HUES48 (cell line): ENCODE results near the gene BCLAF1.

Experiments
- H3K27ac ChIP-seq: one replicate; pipeline ENCODE4 v1.7.0; 2013; ENCODE audit warnings: low read depth, low read length, inconsistent platforms
- H3K27me3 ChIP-seq: 2 replicates; pipeline ENCODE4 v1.6.1; 2013; ENCODE audit warnings: mild to moderate bottlenecking, low read length; ENCODE audit not compliant: control insufficient read depth, insufficient read depth
- H3K36me3 ChIP-seq: 2 replicates; pipeline ENCODE4 v1.6.1; 2013; ENCODE audit warnings: low read length; ENCODE audit not compliant: control insufficient read depth, insufficient read depth
- H3K4me1 ChIP-seq: 2 replicates; pipeline ENCODE4 v1.6.1; 2013; ENCODE audit warnings: mild to moderate bottlenecking, low read length; ENCODE audit not compliant: control insufficient read depth, insufficient read depth
- H3K4me3 ChIP-seq: 2 replicates; pipeline ENCODE4 v1.5.1; 2013; ENCODE audit warnings: mild to moderate bottlenecking, low read depth, low read length
- H3K9ac ChIP-seq: 2 replicates; pipeline ENCODE4 v1.6.1; 2013; ENCODE audit warnings: mild to moderate bottlenecking, low read depth, low read length, moderate library complexity
- H3K9me3 ChIP-seq: 2 replicates; pipeline ENCODE4 v1.6.1; 2013; ENCODE audit warnings: low read length; ENCODE audit not compliant: control insufficient read depth, insufficient read depth

The BCLAF1 gene

DNA sequence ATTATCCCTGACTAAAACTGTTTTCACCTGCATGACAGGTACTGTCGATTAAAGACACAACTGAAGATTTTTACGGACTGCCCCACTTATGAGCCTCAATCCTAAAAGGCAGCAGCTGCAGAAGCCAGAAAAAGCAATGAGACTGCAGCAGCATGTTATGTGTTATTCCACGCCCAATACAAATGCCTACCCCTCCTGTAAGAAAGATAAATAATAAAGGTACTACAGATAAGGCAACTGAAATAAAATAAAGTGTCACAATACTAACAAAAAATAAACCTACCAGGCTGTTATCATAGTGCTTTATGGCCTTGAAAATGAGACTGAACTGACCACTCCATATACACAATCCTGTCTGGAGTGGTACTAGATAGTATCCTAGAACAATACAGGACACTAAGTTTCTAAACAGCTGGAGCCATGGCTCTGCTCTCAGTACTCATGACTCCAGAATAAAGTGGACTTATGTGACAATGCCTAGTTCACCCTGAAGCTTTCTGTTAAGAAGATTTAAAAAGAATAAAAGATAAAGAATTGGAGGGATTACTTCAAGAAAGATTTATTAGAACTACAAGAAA is 9.5 kb downstream of the BCLAF1 start:
- H3K9ac ChIP-seq: no peak overlapping the region
- H3K4me3 ChIP-seq: no peak overlapping the region
- no peak overlapping the region for H3K27ac ChIP-seq
- peaks cover 68% of the 10 kb centered on the region for H3K36me3 ChIP-seq
- H3K27me3 ChIP-seq: no peaks in the 10 kb centered on the region
- H3K4me1 ChIP-seq: peaks cover 21% of the 10 kb centered on the region
- H3K9me3 ChIP-seq: no peaks in the 10 kb centered on the region

DNA sequence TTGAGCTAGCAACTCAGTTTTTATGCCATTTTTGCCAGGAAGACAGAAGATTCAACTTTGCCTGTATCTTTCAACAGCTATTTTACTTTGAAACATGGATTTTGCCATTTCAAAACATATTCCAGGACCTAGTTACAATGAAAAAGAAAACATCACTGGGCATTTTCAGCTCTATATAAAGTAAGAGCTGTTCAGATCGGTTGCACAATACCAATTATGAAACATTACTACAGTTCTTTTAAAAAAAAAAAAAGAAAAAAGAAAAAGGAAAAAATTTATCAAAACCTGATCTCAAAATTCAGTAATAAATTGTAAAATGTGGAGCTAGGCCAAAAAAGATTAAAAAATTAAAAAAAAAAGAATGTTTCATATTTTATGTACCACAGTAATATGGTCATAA is 15.6 kb downstream of the BCLAF1 start:
- no peak overlapping the region for H3K9ac ChIP-seq
- H3K36me3 ChIP-seq: peaks cover 93% of the 10 kb centered on the region
- no peaks in the 10 kb centered on the region for H3K9me3 ChIP-seq

DNA sequence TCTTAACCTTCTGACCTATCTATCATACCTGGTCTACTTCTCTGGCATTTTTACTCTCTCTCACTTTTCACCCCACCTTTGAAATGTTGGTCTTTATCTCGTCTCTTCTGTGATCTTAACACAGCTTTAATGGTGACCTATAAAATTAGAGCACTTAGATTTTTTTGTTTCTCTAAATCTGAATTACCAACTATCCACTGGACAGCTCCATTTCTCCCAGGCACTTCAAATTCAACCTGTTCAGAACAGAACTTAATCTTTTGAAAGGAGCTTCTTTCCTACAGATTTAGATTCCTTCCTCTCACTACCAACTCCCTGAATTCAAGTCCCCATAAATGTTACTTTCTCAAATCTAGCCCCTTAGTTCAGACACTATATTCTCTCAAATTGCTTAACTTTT is 24.5 kb downstream of the BCLAF1 start:
- H3K36me3 ChIP-seq: peaks cover 100% of the 10 kb centered on the region
- H3K9ac ChIP-seq: no peak overlapping the region
- H3K4me1 ChIP-seq: no peaks in the 10 kb centered on the region
- no peaks in the 10 kb centered on the region for H3K27me3 ChIP-seq
- no peak overlapping the region for H3K4me3 ChIP-seq
- no peaks in the 10 kb centered on the region for H3K9me3 ChIP-seq
- H3K27ac ChIP-seq: no peak overlapping the region

More for the DNA sequence above, 15.6 kb downstream of the BCLAF1 start:
- Histone ChIP-seq H3K27me3 (no peaks in the 10 kb centered on the region), H3K27ac (no peak overlapping the region), H3K4me1 (no peaks in the 10 kb centered on the region), H3K4me3 (no peak overlapping the region)

DNA sequence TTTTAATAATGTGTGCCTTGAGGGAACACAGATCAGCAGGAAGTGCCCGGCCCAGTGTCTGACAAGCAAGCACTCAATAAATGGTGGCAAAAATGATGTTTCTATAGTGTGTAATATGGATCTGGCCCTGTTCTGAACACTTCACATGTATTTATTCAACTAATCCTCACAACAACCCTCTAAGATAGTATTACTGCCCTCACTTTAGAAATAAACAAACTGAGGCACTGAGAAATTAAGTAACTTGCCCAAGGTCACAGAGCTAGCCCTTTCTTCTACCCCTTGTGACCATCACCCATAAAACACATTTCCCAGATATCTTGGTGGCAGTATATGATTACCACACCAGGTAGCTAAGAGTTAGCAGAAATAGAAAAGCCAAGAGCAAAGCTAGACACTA is 26.7 kb downstream of the BCLAF1 start:
- Histone ChIP-seq H3K4me3 (no peak overlapping the region), H3K36me3 (peaks cover 100% of the 10 kb centered on the region), H3K9me3 (no peaks in the 10 kb centered on the region), H3K9ac (no peak overlapping the region), H3K4me1 (no peaks in the 10 kb centered on the region), H3K27ac (no peak overlapping the region), H3K27me3 (no peaks in the 10 kb centered on the region)

DNA sequence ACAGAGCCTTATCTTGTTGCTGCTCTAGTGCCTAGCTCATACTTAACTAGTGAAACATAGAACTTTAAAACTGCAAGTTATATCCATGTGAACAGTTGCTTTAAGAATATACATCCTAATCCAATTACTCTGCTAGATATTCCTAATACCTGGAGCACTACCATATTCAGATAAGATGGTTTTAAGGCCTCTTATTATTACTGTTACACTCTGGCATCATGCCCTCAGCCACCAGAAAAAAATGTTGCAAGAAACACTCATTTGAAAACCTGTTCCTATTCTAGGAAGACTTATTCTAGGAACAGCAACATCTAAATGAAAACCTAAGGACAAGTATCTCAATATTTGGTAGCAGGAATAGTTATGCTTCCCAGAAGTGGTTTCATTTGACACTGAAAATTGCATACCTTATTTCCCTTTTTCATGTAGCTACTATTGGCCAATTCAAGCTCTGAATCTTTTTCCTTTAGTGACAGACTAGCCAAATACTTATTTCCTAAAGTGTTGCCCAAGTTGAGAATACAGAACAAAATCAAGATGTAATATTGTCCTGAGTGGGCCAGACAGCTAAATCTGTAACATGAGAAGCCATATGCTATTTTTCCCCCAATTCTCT is 34.7 kb downstream of the BCLAF1 start:
- Histone ChIP-seq H3K36me3 (peaks cover 34% of the 10 kb centered on the region), H3K9me3 (no peaks in the 10 kb centered on the region), H3K4me3 (no peak overlapping the region), H3K27ac (no peak overlapping the region), H3K27me3 (no peaks in the 10 kb centered on the region), H3K9ac (no peak overlapping the region), H3K4me1 (no peaks in the 10 kb centered on the region)

DNA sequence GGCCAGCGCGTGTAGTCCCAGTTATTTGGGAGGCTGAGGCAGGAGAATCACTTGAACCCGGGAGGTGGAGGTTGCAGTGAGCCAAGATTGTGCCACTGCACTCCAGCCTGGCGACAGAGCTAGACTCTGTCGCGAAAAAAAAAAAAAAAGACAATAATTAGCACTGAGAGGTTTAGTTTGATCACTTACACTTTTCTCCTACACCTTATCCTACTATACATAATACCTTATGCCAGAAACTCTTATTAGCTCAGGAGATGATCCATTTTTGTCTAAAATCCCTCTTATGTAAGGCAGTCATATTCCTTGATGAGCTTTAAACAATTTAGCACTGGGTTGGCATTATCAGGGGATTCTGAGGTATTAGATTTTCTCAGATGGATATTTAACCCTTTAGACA is 35.9 kb downstream of the BCLAF1 start:
- no peaks in the 10 kb centered on the region for H3K27me3 ChIP-seq
- H3K4me3 ChIP-seq: no peak overlapping the region
- no peak overlapping the region for H3K9ac ChIP-seq
- no peaks in the 10 kb centered on the region for H3K9me3 ChIP-seq
- no peak overlapping the region for H3K27ac ChIP-seq
- peaks cover 22% of the 10 kb centered on the region for H3K36me3 ChIP-seq
- peaks cover 3% of the 10 kb centered on the region; the same call in 1 of the 2 replicates for H3K4me1 ChIP-seq

DNA sequence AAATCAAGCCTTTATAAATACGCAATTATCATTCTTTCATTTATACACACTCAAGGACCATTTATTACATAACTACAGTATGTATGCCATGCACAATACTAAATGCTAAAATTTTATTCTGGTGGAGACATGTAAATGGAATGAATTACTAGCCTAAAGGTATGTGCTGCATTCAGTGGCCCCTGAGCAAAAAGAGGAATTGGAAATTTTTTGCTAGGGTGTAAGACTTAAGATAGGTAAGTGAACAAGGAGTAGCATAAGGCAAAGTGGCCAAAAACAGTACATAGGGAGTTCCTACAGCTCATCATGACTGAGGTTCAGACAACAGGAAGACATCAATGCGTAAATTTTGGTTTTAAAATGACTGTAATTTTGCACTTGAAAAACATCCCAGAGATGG is 37.2 kb downstream of the BCLAF1 start:
- Histone ChIP-seq H3K4me3 (no peak overlapping the region), H3K9ac (no peak overlapping the region), H3K36me3 (peaks cover 9% of the 10 kb centered on the region), H3K9me3 (no peaks in the 10 kb centered on the region), H3K27me3 (no peaks in the 10 kb centered on the region), H3K27ac (no peak overlapping the region), H3K4me1 (peaks cover 3% of the 10 kb centered on the region; the same call in 1 of the 2 replicates)

DNA sequence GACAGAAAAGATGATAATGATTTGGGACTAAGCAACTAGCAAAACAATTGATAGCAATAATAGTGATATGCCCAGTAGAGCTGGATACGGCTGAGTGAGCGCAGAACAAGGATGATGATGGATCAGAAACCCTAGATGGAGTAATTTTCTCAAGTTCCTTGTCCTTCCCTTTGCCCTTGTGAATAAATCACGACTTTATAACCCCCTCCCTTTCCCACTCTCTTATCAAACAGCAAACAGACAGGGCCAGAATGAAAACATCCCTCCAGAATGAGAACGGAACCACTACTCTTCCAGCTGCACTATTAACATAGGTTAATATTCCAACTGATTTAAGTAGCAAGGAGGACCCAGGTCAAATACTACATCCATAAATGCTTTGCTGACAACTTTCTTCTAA is 38.3 kb downstream of the BCLAF1 start:
- no peak overlapping the region for H3K27ac ChIP-seq
- H3K4me1 ChIP-seq: peaks cover 3% of the 10 kb centered on the region; the same call in 1 of the 2 replicates
- no peaks in the 10 kb centered on the region for H3K27me3 ChIP-seq
- peak overlapping the region; percentile 77 for H3K4me3 ChIP-seq
- no peaks in the 10 kb centered on the region for H3K36me3 ChIP-seq
- no peak overlapping the region for H3K9ac ChIP-seq
- no peaks in the 10 kb centered on the region for H3K9me3 ChIP-seq

DNA sequence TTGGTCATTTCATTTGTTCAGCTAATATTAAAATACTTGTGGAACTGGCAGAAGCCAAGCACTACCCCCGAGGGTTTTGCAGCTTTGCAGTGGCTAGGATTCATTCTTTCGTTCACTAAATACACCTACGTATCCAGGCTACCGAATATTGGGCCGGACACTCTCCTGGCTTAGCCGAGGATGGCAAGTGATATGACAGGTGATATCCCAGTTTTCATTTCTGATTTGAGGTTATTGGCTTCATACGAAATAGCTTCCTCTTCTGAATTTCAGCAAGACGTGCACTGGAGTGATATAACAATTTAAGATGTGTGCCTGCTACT is 39.0 kb downstream of the BCLAF1 start:
- peak overlapping the region; percentile 69 for H3K27ac ChIP-seq
- peaks cover 3% of the 10 kb centered on the region; the same call in 1 of the 2 replicates for H3K4me1 ChIP-seq
- peak overlapping the region; percentile 77 for H3K4me3 ChIP-seq
- peak overlapping the region; percentile 58 for H3K9ac ChIP-seq
- no peaks in the 10 kb centered on the region for H3K27me3 ChIP-seq
- no peaks in the 10 kb centered on the region for H3K36me3 ChIP-seq
- H3K9me3 ChIP-seq: no peaks in the 10 kb centered on the region

DNA sequence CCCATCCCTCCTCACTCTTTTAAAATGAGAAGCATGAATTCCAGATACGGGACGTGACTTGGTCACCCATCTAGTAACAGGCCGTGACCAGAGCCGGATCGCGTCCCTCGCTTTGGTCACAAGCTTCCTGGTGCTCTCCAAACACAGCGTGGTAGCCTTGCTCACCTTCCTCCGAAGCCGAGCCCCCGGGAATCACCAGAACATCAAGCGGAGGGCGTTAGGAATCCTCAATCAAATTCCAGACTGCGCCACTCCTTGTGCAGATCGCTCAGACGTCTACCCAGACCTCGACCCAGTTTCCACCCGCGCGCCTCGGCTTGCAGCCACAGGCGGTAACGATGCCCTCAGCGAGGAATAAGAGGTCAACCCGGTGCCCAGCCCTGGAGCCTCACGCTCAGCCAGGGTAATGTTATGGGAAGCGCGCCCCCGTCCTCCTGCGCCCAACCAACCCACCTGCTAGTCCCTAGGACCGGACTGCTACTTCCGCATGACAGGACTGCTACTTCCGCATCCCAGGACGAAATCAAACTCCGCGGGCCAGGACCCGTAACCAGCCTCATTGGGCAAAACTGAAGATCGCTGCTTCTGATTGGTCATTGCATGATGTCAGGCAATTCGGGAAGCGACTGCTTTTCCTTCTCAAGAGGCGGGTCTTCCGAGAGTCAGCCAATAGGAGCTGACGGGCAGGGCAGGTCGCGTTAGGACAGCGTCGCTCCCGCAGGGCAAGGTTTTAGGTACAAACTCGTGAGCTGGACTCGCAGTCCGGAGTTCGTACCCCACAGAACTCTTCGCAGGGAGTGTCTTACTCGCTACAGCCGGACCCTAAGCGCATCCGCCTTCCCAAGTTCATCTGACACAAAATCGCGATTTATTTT is 39.6 kb downstream of the BCLAF1 start, which contains the start of gene MTFR2:
TSS of gene MTFR2 (minus strand) at position 501 of the 875 bp plus-strand sequence. CDS start 1,212 bp downstream, outside the sequence.
- H3K4me3 ChIP-seq: peak within 1 kb of the TSS; percentile 77
- H3K27ac ChIP-seq: peak within 1 kb of the TSS; percentile 69
- H3K9ac ChIP-seq: peak within 1 kb of the TSS; percentile 58
- H3K27me3 ChIP-seq: no peaks in the 10 kb centered on the region
- H3K9me3 ChIP-seq: no peaks in the 10 kb centered on the region
- H3K4me1 ChIP-seq: peaks cover 3% of the 10 kb centered on the region; the same call in 1 of the 2 replicates
- no peaks in the 10 kb centered on the region for H3K36me3 ChIP-seq

DNA sequence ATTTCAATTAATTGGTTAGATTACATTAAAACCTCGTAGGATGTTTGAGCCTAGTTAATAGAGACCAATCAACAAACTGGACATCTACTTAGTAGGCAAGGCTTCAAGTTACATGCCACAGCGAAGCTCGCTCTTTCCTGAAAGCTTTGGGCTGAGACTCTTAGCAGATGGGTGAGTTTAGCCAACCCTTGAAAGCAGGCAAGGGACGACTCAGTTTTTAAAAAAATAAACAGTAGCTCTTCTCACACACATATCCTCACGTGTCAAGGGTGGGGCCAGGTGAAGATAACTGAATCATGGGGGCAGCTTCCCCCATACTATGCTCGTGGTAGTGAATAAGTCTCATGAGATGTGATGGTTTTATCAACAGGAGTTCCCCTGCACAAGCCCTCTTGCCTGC is 40.3 kb downstream of the BCLAF1 start:
- H3K4me3 ChIP-seq: peak overlapping the region; percentile 77
- H3K27ac ChIP-seq: no peak overlapping the region
- peak overlapping the region; percentile 58 for H3K9ac ChIP-seq
- H3K4me1 ChIP-seq: peaks cover 3% of the 10 kb centered on the region; the same call in 1 of the 2 replicates
- no peaks in the 10 kb centered on the region for H3K9me3 ChIP-seq
- no peaks in the 10 kb centered on the region for H3K27me3 ChIP-seq
- peaks cover 4% of the 10 kb centered on the region for H3K36me3 ChIP-seq
